CD4-positive, alpha-beta T cell treated with Interleukin-17A for 4 hours (primary cell): ENCODE measurements around the gene HSDL2.

Experiments used
- DNase-seq: peaks from one replicate; pipeline ENCODE4 v3.0.0-alpha.2; 2020; ENCODE audit warnings: mixed read lengths

Gene HSDL2

DNA sequence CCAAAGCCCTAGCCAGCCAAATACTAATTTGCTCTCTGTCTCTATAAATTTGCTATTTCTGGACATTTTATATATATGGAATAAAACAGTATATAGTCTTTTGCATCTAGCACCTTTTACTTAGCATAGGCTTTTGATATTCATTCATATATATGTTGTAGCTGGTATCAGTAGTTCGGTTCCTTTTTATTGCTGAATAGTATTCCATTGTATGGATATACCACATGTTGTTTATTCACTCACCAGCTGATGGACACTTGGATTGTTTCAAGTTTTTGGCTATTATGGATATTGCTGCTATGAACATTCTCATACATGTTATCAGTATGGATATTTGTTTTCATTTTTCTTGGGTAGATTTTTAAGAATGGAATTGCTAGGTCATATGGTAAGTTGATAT, 82.9 kb downstream of the HSDL2 start:
- no peak for DNase-seq

DNA sequence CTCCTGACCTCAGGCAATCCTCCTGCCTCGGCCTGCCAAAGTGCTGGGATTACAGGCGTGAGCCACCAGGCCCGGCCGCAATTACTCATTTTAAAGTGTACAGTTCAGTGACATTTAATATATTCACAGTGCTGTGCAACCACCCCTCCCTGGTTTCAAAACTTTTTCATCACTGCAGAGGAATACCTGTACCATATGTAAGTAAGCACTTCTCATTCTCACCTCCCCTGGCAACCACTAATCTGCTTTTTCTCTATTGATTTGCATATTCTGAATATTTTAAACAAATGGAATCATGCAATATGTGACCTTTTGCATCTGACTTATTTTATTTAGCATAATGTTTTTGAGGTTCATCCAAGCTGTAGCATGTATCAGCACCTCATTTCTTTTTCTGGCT, 85.4 kb downstream of the HSDL2 start:
- no peak for DNase-seq

DNA sequence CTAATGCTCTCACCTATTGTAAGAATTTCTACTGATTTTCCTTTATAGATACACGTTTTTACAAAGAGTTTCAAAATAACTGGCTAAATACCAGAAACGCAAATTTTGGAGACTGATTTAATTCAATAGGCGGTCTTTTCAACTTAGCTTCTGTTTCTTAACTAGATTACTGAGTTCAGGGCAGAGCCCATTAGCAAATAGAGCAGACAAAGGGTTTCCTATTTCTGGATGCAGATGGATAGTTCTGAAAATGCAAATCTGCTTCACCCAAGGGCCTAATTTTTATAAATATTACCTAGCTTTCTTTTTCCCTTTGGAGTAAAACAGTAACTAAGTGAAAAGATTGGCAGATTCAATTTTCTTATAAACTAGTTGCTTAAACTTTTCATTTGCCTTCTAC, 93.1 kb downstream of the HSDL2 start:
- no peak for DNase-seq

DNA sequence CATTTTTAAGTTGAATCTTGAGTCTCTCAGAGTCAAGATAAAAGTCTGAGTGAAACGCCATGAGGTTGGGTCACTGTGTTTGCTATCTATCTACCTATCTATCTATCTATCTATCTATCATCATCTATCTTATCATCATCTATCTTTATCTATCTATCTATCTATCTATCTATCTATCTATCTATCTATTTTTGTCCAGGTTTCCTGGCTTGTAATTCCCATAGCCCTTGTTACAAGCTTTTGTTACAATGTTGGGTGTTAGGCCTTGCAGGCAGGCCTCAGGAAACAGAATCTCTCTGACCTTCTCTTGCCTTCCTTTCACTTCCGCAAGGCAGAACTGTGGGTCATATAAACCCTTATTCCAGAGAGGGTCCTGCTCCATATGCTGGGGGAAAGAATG, 94.1 kb downstream of the HSDL2 start:
- DNase-seq, result no peak

DNA sequence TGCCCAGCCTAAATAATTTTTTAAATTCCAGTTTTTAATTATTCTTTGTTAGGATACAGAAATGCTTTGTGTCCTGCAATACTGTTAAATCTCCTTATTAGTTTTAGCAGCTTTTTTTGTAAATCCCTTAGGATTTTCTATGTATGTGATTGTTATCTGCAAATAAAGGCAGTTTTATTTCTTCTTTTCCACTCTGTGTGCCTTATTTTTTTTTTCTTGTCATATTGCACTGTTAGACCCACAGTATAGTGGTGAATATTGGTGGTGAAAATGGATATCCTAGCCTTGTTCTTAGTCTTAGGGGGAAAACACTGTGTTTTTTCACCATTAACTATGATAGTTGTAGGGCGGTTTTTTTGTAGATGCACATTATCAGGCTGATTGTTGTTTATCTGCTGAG, 95.4 kb downstream of the HSDL2 start:
- no peak for DNase-seq

DNA sequence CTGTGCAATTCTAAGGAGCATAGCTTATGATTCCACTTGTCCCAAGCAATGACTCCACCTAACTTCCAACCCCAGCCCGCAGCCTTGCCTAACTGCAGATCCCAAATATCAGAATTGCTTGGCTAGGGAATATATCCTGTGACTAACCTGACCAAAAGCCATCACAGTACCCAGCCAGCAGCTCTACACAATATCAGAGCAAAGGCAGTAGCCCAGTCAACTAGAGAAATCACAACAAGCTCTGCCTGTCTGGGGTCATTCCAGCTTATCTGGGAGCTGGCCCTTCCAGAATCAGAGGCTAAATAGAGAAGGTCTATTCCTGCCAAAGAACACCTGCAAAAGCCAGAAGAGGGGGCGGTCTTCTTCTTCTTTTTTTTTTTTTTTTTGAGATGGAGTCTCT, 97.4 kb downstream of the HSDL2 start:
- DNase-seq, result no peak

DNA sequence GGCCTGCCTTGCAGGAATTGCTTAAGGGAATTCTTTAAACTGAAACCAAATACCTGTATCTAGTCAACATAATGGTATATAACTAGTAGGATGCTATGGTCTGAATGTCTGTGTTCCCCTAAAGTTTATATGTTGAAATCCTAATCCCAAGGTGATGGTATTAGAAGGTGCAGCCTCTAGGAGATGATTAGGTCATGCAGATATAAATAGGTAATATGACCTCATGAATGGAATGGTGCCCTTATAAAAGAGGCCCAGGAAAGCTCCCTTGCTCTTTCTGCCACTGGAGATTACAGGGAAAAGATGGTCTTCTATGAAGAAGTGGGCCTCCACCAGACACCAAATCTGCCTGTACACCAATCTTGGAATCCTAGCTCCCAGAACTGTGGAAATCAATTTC, 99.3 kb downstream of the HSDL2 start:
- no peak for DNase-seq

DNA sequence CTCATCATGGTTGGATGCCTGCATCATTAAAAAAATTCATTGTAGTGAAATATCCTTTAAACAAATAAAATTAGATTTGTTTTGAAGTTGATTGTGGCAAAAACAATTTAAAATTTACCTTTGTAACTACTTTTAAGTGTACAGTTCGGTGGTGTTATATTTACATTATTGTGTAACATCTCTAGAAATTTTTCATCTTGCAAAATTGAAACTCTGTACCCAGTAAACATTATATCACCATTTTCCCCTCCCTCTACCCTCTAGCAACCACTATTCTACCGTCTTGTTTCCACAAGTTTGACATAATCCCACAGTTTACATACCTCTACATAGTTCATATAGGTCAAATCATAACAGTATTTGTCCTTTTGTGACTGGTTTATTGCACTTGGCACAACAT, 104.7 kb downstream of the HSDL2 start:
- no peak for DNase-seq

DNA sequence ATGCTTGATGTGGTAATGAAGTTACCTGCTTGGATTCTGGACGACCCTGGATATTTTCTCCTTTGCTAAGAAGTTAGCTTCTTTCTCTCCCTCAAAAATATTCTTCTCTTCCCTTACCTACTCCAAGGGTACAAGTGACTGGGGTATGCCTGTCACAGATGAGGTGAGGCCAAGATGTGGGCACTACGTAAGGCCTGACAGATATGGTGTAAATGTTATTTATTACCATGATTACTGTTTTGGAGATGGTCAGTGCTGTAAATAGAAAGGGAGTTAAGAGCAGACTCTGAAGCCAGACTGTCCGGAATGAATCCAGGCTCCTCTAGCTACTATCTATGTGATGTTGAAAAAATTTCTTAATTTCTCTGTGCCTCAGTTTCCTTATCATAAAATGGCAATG, 105.7 kb downstream of the HSDL2 start:
- no peak for DNase-seq

DNA sequence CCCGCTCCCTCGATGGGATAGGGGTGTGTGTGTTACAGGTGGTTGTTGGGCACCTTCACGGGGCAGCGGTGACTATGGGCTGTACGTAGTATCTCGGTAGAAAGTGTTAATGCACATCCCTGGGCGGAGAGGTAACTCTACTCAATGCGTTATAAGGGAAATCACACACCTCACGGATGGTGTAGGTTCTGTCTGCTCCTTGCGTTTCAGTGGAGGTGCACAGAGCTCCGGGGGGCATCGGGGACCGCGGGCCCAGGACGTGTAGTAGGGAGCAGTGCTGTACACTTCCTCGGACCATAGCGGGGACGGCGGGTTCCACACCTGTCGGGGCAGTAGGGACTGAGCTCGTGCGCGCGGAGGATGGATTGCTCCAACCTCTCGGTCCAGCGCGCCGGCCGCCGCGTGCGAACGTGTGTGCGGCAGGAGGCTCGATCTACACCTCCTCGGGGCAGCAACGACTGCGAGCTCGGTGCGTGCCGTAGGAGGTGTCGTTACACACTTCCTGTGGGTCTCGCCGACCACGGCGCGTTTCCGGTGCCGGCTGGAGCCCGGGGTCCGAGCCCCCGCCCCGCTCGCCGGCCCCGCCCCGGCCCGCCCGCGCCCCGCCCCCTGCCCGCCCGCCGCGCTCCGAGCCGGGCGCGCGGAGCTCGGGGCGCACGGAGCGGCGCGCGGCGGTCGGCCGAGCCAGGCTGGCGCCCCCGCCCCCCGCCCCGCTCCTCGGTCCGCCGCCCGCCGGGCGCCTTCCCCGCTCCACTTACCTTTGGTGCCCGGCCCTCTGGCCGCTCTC, 106.5 kb downstream of the HSDL2 start, which contains the start of gene KIAA1958:
Gene KIAA1958, plus strand, starts transcription at position 607 of the 787 bp plus-strand sequence. CDS start 87,254 bp downstream, outside the sequence.
- DNase-seq, result peak; percentile 89

DNA sequence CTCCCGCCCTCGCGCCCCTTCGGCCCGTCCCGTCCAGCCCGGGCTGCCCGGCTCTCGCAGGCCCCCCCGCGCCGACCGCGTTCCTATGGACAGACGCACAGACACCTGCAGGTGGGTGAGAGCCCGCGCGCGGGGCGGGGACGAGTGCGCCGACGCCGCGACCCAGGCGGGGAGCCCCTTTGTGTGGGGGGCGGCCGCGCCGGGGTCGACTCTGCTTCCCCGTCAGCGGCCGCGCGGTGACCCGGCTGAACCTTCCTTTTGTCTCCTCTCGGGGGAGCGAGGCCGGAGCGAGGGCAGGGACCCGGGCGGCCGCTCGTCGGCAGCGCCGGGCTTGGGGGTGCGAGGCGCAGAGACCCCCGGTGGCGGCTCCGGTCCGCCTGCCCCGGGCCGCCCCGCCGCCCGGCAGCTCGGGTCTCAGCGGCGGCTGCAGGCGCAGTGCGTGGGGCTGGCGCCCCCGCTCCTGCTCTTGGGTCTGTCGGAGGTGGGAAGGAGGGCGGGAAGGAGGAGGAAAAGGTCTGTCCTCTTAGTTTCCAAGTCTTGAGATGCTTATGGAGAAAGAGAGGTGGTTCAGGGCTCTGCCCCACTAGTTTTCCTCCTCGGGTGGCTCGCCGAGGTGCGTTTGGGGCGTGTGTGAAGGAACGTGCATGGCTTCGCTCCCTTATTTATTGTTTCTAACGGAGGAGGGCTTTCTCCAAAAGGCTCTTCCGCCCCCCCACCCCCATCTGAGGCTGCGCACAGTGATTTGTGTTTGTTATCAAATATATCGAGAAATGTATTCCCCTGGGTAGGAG, 107.3 kb downstream of the HSDL2 start:
- peak; percentile 75 for DNase-seq

DNA sequence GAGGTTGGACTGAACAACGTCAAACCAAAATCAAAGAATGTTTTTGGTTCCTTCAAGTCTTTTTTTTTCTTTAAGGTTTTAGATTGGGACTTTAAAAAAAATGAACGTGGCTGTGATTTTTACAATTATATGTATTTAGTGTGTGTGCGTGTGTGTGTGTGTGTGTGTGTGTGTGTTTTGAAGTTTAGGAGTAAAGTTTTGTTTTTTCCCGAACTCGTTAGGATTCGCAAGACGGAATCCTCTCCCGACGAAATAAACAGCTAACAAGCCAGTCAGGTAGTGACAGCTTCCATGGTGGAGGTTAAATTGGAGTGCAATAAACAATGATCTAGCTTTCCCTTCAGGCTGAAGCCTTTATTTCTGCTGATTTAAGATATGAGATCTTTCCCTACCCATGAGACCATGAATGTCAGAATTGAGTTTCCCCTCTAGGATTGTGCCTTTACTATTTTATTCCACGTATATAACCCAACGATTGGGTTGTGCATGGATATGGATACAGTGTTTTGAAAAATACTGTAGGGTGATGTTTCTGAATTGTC, 108.0 kb downstream of the HSDL2 start:
- DNase-seq, result no peak

DNA sequence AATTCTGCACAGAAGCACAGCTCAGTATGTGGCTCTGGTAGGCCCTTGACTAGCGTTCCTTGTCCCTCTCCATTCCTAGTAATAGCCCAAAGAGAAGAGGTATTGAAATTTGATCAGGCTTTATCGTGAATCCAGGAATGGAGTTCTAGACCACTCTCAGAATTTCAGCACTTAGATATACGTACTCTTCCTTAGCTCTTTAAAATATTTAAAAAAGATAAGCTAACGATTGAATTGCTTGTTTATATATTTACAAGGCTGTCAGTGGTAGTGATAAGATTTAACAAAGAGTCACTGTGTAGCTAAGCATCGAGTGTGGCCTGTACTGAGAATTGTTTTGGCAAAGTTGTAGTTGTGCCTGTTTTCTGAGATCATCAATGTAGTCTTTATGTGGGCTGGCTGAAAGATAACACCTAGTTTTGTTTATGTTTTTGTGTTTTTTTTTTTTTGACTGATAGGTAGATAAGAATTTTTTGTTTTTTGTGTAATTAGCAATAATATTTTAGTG, 109.2 kb downstream of the HSDL2 start:
- no peak for DNase-seq

DNA sequence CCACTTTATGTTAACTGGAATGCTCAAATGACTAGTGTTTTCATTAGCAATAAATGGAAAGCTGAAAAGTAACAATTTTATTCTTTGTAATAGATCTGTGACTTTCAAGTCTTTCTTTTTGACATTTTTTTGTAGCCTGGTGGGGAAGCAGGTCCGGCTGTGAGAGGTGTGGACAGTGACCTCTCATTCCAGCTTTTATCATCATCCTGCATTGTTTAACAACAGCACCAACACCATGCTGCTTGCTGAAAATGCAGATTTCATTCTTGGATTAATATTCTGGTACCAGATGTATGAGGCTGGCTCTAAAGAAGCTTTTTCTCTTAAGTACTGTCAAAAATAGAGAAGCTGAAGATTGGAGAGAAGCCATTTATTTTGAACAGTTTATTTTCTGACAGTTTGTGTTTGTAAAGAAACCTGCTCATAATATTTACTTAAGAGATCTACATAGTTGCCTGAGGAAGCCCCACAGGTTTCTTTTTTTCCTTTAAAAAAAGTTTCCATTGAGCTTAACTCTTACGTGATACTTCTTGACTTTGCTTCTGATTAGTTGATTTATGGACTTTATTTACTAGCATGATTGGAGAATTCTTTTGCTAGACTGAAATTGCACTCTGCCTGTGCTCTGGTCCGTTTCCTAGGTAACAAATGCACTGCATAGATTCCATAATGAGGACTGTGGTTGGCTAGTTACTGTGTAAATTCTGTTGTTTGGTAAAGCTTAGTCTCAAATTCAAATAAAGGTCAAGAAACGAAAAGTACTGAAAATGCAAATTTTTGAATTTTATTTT, 110.2 kb downstream of the HSDL2 start:
- no peak for DNase-seq

DNA sequence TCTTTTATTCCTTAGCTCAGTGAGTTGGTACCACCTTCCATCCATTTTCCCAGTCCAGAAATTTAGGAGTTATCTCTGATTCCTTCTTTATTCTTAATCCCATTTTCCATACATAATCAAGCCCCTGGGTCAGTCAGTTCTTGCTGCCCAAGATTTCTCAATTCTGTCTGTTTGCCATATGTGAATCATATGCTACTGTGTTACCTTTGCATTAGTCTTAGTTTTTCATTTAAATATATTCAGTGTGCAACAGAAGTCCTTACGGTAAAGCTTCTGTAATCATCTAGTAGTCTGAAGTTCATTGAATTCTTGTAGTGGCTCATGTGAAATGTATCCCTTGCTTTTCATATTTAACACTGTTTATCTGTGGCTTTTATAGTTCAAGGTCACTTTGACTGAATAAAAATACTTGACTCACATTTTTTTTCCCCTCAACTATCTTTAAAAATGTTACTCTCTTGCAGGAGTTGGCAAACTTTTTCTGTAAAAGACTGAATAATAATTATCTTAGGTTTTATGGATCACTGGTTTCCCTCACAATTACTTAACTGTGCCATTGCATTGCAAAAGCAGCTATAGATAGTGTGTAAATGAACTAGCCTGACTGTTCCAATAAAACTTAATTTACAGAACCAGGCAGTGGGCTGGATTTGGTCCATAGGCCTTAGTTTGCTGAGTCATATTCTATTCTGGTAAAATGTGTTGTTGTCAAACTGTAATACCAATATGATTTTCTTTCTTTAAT, 113.7 kb downstream of the HSDL2 start:
- DNase-seq, result no peak

DNA sequence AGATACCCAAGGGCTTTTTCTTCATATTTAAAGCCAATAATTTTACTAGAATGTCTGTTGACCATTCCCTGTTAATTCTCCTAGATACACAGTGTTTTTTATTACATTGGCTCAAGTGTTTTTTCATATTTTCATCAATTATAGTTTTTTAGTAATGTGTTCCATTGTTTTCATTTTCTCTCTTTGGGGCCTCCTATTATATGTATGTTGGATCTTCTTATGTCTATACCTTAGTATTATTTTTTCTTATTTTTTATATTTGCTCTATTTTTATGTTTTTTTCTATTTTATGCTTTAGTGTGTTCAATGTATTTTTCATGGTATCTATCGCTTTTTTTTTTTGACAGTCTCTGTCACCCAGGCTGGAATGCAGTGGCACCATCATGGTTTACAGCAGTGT, 114.2 kb downstream of the HSDL2 start:
- no peak for DNase-seq

DNA sequence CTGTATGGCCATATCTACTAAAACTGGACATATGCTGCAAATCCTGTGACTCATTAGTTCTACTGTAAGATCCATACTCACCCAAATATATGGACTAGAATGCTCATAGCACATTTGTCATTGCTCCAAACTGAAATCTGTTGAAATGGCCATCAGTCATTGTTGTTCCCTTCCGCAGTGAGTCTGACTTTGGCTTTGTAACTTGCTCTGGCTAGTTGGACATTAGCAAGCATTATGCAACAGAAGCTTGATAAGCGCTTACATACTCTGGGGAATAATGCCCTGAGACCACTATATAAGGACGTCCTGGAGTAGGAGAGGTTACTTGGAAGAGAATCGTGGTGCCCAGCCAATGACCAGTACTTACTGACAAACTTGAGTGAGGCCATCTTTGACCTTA, 115.7 kb downstream of the HSDL2 start:
- no peak for DNase-seq

DNA sequence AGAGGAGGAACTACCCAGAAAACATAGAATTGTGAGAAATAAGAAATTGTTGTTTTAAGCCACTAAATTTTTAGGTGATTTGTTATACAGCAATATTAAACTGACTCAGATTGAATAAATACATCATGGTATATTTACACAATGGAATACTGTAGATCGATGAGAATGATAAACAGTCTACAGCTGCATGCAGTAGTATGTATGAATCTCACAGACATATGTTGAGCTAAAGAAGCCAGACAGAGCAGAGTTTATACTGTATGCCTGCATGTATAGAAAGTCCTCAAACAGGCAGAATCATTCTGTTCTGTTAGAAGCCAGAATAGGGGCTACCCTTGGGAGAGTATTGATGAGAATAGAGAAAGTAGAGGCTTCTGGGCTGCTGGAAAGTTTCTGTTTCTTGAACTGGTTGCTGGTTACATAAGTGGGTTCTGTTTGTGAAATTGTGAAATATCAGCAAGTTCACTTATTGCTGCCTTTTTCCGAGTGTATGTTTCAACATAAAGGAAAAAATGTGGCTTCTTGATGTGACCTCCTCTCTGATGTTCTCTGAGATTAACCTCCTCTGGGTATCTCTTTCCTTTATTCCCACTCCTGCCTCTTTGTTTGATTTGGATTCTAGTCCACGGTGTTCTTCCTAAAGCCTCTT, 116.3 kb downstream of the HSDL2 start:
- no peak for DNase-seq

DNA sequence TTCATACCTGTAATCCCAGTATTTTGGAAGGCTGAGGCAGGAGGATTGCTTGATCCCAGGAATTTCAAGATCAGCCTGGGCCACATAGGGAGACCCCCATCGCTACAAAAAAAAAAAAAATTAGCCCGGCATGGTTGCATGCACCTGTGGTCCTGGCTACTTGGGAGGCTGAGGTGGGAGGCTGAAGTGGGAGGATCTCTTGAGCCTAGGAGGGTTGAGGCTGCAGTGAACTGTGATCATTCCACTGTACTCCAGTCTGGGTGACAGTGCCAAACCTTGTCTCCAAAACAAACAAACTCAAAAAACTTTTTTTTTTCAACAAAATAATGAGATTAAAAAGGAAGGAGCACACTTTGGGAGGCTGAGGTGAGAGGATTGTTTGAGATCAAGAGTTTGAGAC, 120.9 kb downstream of the HSDL2 start:
- DNase-seq, result no peak

DNA sequence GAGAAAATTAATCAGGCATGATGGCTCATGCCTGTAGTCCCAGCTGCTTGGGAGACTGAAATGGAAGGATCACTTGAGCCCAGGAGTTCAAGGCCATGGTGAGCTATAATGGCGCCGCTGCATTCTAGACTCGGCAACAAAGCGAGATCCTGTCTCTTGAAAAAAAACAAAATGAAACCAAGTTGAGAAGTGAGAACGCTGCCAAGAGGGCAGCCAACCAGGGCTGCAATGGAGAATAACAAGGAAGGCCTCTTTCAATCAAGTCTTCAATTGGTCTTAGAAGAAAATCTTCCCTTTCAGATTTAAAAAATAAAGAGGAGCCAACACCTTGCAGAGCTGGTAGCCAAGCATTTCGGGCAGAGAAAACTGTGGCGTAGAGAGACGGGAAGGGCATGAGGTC, 121.4 kb downstream of the HSDL2 start:
- no peak for DNase-seq

DNA sequence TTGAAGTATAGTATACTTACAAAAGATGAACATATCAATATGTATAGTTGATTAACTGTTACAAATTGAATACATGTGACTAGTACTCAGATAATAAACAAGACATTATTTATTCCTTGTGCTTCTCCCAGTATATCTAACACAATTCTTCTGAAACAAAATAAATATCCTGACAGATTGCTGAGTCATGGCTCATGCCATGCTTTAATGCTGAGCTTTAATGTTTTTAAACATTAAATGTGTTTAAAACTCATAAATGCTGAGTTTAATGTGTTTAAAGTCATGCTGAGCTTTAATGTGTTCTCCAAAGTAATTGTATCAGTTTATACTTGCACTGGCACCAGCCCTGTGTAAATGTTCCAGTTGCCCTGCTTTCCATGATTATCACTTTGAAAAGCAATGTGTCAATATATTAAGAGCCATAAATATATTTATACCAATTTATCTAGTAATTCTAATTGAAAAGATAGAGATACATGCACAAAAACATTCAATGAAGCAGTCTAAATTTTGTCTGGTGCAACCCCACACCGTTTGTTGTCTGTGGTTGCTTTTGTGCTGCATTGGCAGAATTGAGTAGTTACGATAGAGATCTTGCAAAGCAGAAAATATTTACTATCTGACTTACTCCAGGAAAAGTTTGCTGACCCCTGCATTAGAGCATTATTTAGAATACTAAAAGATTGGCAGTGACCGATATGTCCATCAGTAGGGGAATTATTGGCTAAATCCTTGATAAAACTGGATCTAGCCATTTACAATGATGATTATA, 122.5 kb downstream of the HSDL2 start:
- no peak for DNase-seq
